ENCODE measurements around the gene PPP4R2.

Gene PPP4R2

GRCh38 chr3:73073091-73073707, 76.6 kb downstream of the PPP4R2 start:
- no peaks in the 10 kb centered on the region for H3K27me3 ChIP-seq (ENCODE audit: control insufficient read depth in 1 of 2, insufficient read depth in 1 of 2, low read length in 2 of 2)
- peaks cover 1% of the 10 kb centered on the region for H3K79me1 ChIP-seq (replicated peaks; ENCODE audit: low read length, poor library complexity, severe bottlenecking)
- no peak overlapping the region for H3K14ac ChIP-seq (ENCODE audit: low read length in 2 of 2)
- no peak overlapping the region for H2BK120ac ChIP-seq (ENCODE audit: low read depth, low read length)
- no peak overlapping the region for H3K4me2 ChIP-seq (ENCODE audit: low read length, poor library complexity, severe bottlenecking)
- no peak overlapping the region for H3K27ac ChIP-seq (ENCODE audit: low read length, poor library complexity, severe bottlenecking)
- H3K4me3 ChIP-seq (ENCODE audit: insufficient read depth in 1 of 2, low read depth in 1 of 2, low read length in 2 of 2), result no peak overlapping the region
- no peak overlapping the region for H2BK5ac ChIP-seq (ENCODE audit: low read depth, low read length, poor library complexity, severe bottlenecking)
- H2AFZ ChIP-seq (ENCODE audit: low read depth, low read length), result no peak overlapping the region
- peaks cover 2% of the 10 kb centered on the region for H3K4me1 ChIP-seq (ENCODE audit: control insufficient read depth, insufficient read depth, low read depth, low read length)
- no peak overlapping the region for H2AK5ac ChIP-seq (ENCODE audit: low read length, severe bottlenecking)
- H3K18ac ChIP-seq (ENCODE audit: low read depth in 1 of 2, low read length in 2 of 2), result no peak overlapping the region
- peaks cover 0 to 6% of the 10 kb centered on the region in 2 experiments for H3K36me3 ChIP-seq (ENCODE audit: control insufficient read depth in 1 of 2, insufficient read depth in 2 of 2, low read depth in 1 of 2, low read length in 2 of 2)
- H2BK12ac ChIP-seq (ENCODE audit: low read length in 2 of 2), result no peak overlapping the region
- H3K9me3 ChIP-seq (ENCODE audit: control insufficient read depth, low read length), result no peaks in the 10 kb centered on the region
- H4K8ac ChIP-seq (ENCODE audit: low read length), result no peak overlapping the region
- no peak overlapping the region for H3K4ac ChIP-seq (ENCODE audit: low read depth in 1 of 2, low read length in 2 of 2)
- 96% methylated on average over 4 of the region's 4 CpGs for WGBS
- H2BK15ac ChIP-seq (ENCODE audit: low read depth, poor library complexity, severe bottlenecking), result no peak overlapping the region
- H3K9ac ChIP-seq (ENCODE audit: low read length), result no peak overlapping the region
- no peak for DNase-seq
- no peak overlapping the region for H4K91ac ChIP-seq (ENCODE audit: low read length)
- no peak overlapping the region for H3K23ac ChIP-seq (ENCODE audit: low read length in 2 of 2)

- WGBS, result 96% methylated on average over 8 of the region's 8 CpGs
- no peak overlapping the region for H3K23ac ChIP-seq (ENCODE audit: low read length in 2 of 2)
- no peak overlapping the region for H3K4ac ChIP-seq (ENCODE audit: low read depth in 1 of 2, low read length in 2 of 2)
- H2AK5ac ChIP-seq (ENCODE audit: low read length, severe bottlenecking), result no peak overlapping the region
- H3K9me3 ChIP-seq (ENCODE audit: control insufficient read depth, low read length), result no peaks in the 10 kb centered on the region
- no peak overlapping the region for H2BK120ac ChIP-seq (ENCODE audit: low read depth, low read length)
- H3K4me2 ChIP-seq (ENCODE audit: low read length, poor library complexity, severe bottlenecking), result no peak overlapping the region
- H4K8ac ChIP-seq (ENCODE audit: low read length), result no peak overlapping the region
- H2BK12ac ChIP-seq (ENCODE audit: low read length in 2 of 2), result no peak overlapping the region
- H3K18ac ChIP-seq (ENCODE audit: low read depth in 1 of 2, low read length in 2 of 2), result no peak overlapping the region
- H3K9ac ChIP-seq (ENCODE audit: low read length), result no peak overlapping the region
- H4K91ac ChIP-seq (ENCODE audit: low read length), result no peak overlapping the region
- no peak overlapping the region for H3K4me3 ChIP-seq (ENCODE audit: insufficient read depth in 1 of 2, low read depth in 1 of 2, low read length in 2 of 2)
- no peaks in the 10 kb centered on the region for H3K36me3 ChIP-seq (ENCODE audit: control insufficient read depth in 1 of 2, insufficient read depth in 2 of 2, low read depth in 1 of 2, low read length in 2 of 2)
- no peak for DNase-seq
- H3K14ac ChIP-seq (ENCODE audit: low read length in 2 of 2), result no peak overlapping the region
- no peaks in the 10 kb centered on the region for H3K27me3 ChIP-seq (ENCODE audit: control insufficient read depth in 1 of 2, insufficient read depth in 1 of 2, low read length in 2 of 2)
- no peak overlapping the region for H3K27ac ChIP-seq (ENCODE audit: low read length, poor library complexity, severe bottlenecking)
- H2AFZ ChIP-seq (ENCODE audit: low read depth, low read length), result no peak overlapping the region
- H3K4me1 ChIP-seq (ENCODE audit: control insufficient read depth, insufficient read depth, low read depth, low read length), result peaks cover 2% of the 10 kb centered on the region
- no peak overlapping the region for H2BK5ac ChIP-seq (ENCODE audit: low read depth, low read length, poor library complexity, severe bottlenecking)
- H2BK15ac ChIP-seq (ENCODE audit: low read depth, poor library complexity, severe bottlenecking), result no peak overlapping the region
- peaks cover 1% of the 10 kb centered on the region for H3K79me1 ChIP-seq (replicated peaks; ENCODE audit: low read length, poor library complexity, severe bottlenecking)
These were observed 78.2 kb downstream of the PPP4R2 start for GRCh38 chr3:73074781-73075180.

- no peak overlapping the region for H3K18ac ChIP-seq (ENCODE audit: low read depth in 1 of 2, low read length in 2 of 2)
- H3K14ac ChIP-seq (ENCODE audit: low read length in 2 of 2), result no peak overlapping the region
- no peak overlapping the region for H2BK120ac ChIP-seq (ENCODE audit: low read depth, low read length)
- no peak overlapping the region for H2BK12ac ChIP-seq (ENCODE audit: low read length in 2 of 2)
- H2BK5ac ChIP-seq (ENCODE audit: low read depth, low read length, poor library complexity, severe bottlenecking), result no peak overlapping the region
- no peak overlapping the region for H3K23ac ChIP-seq (ENCODE audit: low read length in 2 of 2)
- H3K79me1 ChIP-seq (replicated peaks; ENCODE audit: low read length, poor library complexity, severe bottlenecking), result no peaks in the 10 kb centered on the region
- no peaks in the 10 kb centered on the region for H3K36me3 ChIP-seq (ENCODE audit: control insufficient read depth in 1 of 2, insufficient read depth in 2 of 2, low read depth in 1 of 2, low read length in 2 of 2)
- H3K4ac ChIP-seq (ENCODE audit: low read depth in 1 of 2, low read length in 2 of 2), result no peak overlapping the region
- H3K27ac ChIP-seq (ENCODE audit: low read length, poor library complexity, severe bottlenecking), result no peak overlapping the region
- no peaks in the 10 kb centered on the region for H3K9me3 ChIP-seq (ENCODE audit: control insufficient read depth, low read length)
- no peak overlapping the region for H2AK5ac ChIP-seq (ENCODE audit: low read length, severe bottlenecking)
- no peak overlapping the region for H3K4me3 ChIP-seq (ENCODE audit: insufficient read depth in 1 of 2, low read depth in 1 of 2, low read length in 2 of 2)
- no peak overlapping the region for H4K8ac ChIP-seq (ENCODE audit: low read length)
- no peak for DNase-seq
- no peak overlapping the region for H2BK15ac ChIP-seq (ENCODE audit: low read depth, poor library complexity, severe bottlenecking)
- no peaks in the 10 kb centered on the region for H3K27me3 ChIP-seq (ENCODE audit: control insufficient read depth in 1 of 2, insufficient read depth in 1 of 2, low read length in 2 of 2)
- 90% methylated on average over 15 of the region's 17 CpGs for WGBS
- no peaks in the 10 kb centered on the region for H3K4me1 ChIP-seq (ENCODE audit: control insufficient read depth, insufficient read depth, low read depth, low read length)
- no peak overlapping the region for H4K91ac ChIP-seq (ENCODE audit: low read length)
- H3K9ac ChIP-seq (ENCODE audit: low read length), result no peak overlapping the region
- no peak overlapping the region for H3K4me2 ChIP-seq (ENCODE audit: low read length, poor library complexity, severe bottlenecking)
- no peak overlapping the region for H2AFZ ChIP-seq (ENCODE audit: low read depth, low read length)
These were observed 83.8 kb downstream of the PPP4R2 start for GRCh38 chr3:73080216-73080966.

GRCh38 chr3:73081140-73081539, 84.5 kb downstream of the PPP4R2 start:
- 99% methylated on average over 4 of the region's 8 CpGs for WGBS
- Histone ChIP-seq H3K4ac (ENCODE audit: low read depth in 1 of 2, low read length in 2 of 2) (no peak overlapping the region), H3K27ac (ENCODE audit: low read length, poor library complexity, severe bottlenecking) (no peak overlapping the region), H4K91ac (ENCODE audit: low read length) (no peak overlapping the region), H3K4me3 (ENCODE audit: insufficient read depth in 1 of 2, low read depth in 1 of 2, low read length in 2 of 2) (no peak overlapping the region), H3K36me3 (ENCODE audit: control insufficient read depth in 1 of 2, insufficient read depth in 2 of 2, low read depth in 1 of 2, low read length in 2 of 2) (no peaks in the 10 kb centered on the region), H3K27me3 (ENCODE audit: control insufficient read depth in 1 of 2, insufficient read depth in 1 of 2, low read length in 2 of 2) (no peaks in the 10 kb centered on the region), H3K18ac (ENCODE audit: low read depth in 1 of 2, low read length in 2 of 2) (no peak overlapping the region), H4K8ac (ENCODE audit: low read length) (no peak overlapping the region), H3K9ac (ENCODE audit: low read length) (no peak overlapping the region), H3K9me3 (ENCODE audit: control insufficient read depth, low read length) (no peaks in the 10 kb centered on the region), H2AFZ (ENCODE audit: low read depth, low read length) (no peak overlapping the region), H2BK120ac (ENCODE audit: low read depth, low read length) (no peak overlapping the region), H2AK5ac (ENCODE audit: low read length, severe bottlenecking) (no peak overlapping the region), H3K23ac (ENCODE audit: low read length in 2 of 2) (no peak overlapping the region), H3K14ac (ENCODE audit: low read length in 2 of 2) (no peak overlapping the region), H3K4me1 (ENCODE audit: control insufficient read depth, insufficient read depth, low read depth, low read length) (no peaks in the 10 kb centered on the region), H2BK12ac (ENCODE audit: low read length in 2 of 2) (no peak overlapping the region), H2BK5ac (ENCODE audit: low read depth, low read length, poor library complexity, severe bottlenecking) (no peak overlapping the region), H3K4me2 (ENCODE audit: low read length, poor library complexity, severe bottlenecking) (no peak overlapping the region), H3K79me1 (replicated peaks; ENCODE audit: low read length, poor library complexity, severe bottlenecking) (no peaks in the 10 kb centered on the region), H2BK15ac (ENCODE audit: low read depth, poor library complexity, severe bottlenecking) (no peak overlapping the region)
- no peak for DNase-seq

All from mesenchymal stem cell (in vitro differentiated cells and primary cell).